DMS153 treated with DMSO at 0.1 percent for 48 hours (cell line): ENCODE data around the gene PLXNA1.

Source experiments
- DNase-seq: peaks from one replicate; lab custom pipeline; 2025; ENCODE audit not compliant: unreplicated experiment; lab: John Stamatoyannopoulos, UW

Gene PLXNA1

GRCh38 chr3:126967386-126967785 is 15.5 kb upstream of the PLXNA1 start:
- no peak for DNase-seq

GRCh38 chr3:126968391-126969390 is 14.2 kb upstream of the PLXNA1 start:
- no peak for DNase-seq

GRCh38 chr3:126969586-126969985 is 13.3 kb upstream of the PLXNA1 start:
- no peak for DNase-seq

GRCh38 chr3:126970101-126970500 is 12.8 kb upstream of the PLXNA1 start:
- no peak for DNase-seq

- no peak for DNase-seq
These were observed 12.0 kb upstream of the PLXNA1 start for GRCh38 chr3:126970921-126971320.

- DNase-seq = no peak
These were observed 11.0 kb upstream of the PLXNA1 start for GRCh38 chr3:126971891-126972351.

GRCh38 chr3:126972866-126973265 is 10.0 kb upstream of the PLXNA1 start:
- DNase-seq = no peak

- no peak for DNase-seq
These were observed 9.1 kb upstream of the PLXNA1 start for GRCh38 chr3:126973814-126974213.

- no peak for DNase-seq
These were observed 8.2 kb upstream of the PLXNA1 start for GRCh38 chr3:126974756-126975155.

GRCh38 chr3:126976906-126977305 is 6.0 kb upstream of the PLXNA1 start:
- DNase-seq = no peak

GRCh38 chr3:126977821-126978220 is 5.1 kb upstream of the PLXNA1 start:
- DNase-seq = no peak

- no peak for DNase-seq
These were observed 4.6 kb upstream of the PLXNA1 start for GRCh38 chr3:126978291-126978690.

GRCh38 chr3:126979046-126979628 is 3.8 kb upstream of the PLXNA1 start:
- DNase-seq = no peak

- DNase-seq = no peak
These were observed 2.6 kb upstream of the PLXNA1 start for GRCh38 chr3:126980266-126980811.

GRCh38 chr3:126982126-126982470 is 817 bp upstream of the PLXNA1 start:
- DNase-seq = no peak

- DNase-seq = no peak
These were observed 349 bp downstream of the PLXNA1 start for GRCh38 chr3:126983276-126983652.

GRCh38 chr3:126983653-126984390 is 907 bp downstream of the PLXNA1 start:
- no peak for DNase-seq

GRCh38 chr3:126984391-126985131 is 1.6 kb downstream of the PLXNA1 start:
- DNase-seq = no peak

GRCh38 chr3:126985132-126985985 is 2.4 kb downstream of the PLXNA1 start:
- no peak for DNase-seq

- DNase-seq = no peak
These were observed 3.1 kb downstream of the PLXNA1 start for GRCh38 chr3:126986001-126986400.
